IgD-negative memory B cell (primary cell): ENCODE results near the gene TSPAN31. TPM values are rescaled to one million over a fixed set of nuclear protein-coding genes. Genes with fewer than 3 reads are reported as not detected.
"Not testable (repeated sequence)": the region's sequence is repeated elsewhere in the genome, so short reads cannot be mapped to it uniquely, and the experiment has no call there.

Experiments
- H3K27ac Mint-ChIP-seq, 3 donors: one replicate each; pipeline ENCODE4 v1.8.0; 2020 to 2022; ENCODE audit warnings: mild to moderate bottlenecking in 3 of 3, mixed read lengths in 3 of 3, moderate library complexity in 1 of 3
- H3K27me3 Mint-ChIP-seq: one replicate; pipeline ENCODE4 v1.8.0; 2021; ENCODE audit warnings: mixed read lengths
- H3K36me3 Mint-ChIP-seq: one replicate; pipeline ENCODE4 v1.8.0; 2020; ENCODE audit warnings: mild to moderate bottlenecking, mixed read lengths
- H3K4me1 Mint-ChIP-seq, 3 donors: one replicate each; pipeline ENCODE4 v1.8.0; 2020 to 2022; ENCODE audit warnings: mixed read lengths in 3 of 3, mild to moderate bottlenecking in 1 of 3
- H3K4me3 Mint-ChIP-seq, 4 donors: one replicate each; pipeline ENCODE4 v1.8.0; 2020 to 2022; ENCODE audit warnings: mild to moderate bottlenecking in 4 of 4, mixed read lengths in 4 of 4, moderate library complexity in 3 of 4
- H3K9me3 Mint-ChIP-seq, 3 donors: one replicate each; pipeline ENCODE4 v1.8.0; 2020 to 2021; ENCODE audit warnings: mixed read lengths in 3 of 3, mild to moderate bottlenecking in 1 of 3
- polyA plus RNA-seq: library from polyadenylated mRNA; unstranded; fragments of 300-500 nt; fragmentation: Illumina TruSeq; gene quantifications from one replicate; pipeline ENCODE4 v1.2.3, GENCODE V29; 2021

The TSPAN31 gene
- polyA plus RNA-seq, 1 donor from 2014 or later = 52.8 TPM

- peak overlapping the region; percentile 94 to 97 (median 96) for H3K27ac Mint-ChIP-seq
- peaks cover 7% of the 10 kb centered on the region for H3K36me3 Mint-ChIP-seq
- H3K4me1 Mint-ChIP-seq = peaks cover 12 to 19% (median 14%) of the 10 kb centered on the region in 3 donors
- H3K27me3 Mint-ChIP-seq = peaks cover 8% of the 10 kb centered on the region
- H3K4me3 Mint-ChIP-seq = peak overlapping the region; percentile 97 to 100 (median 99)
- H3K9me3 Mint-ChIP-seq = no peaks in the 10 kb centered on the region
Measured at GRCh38 chr12:57771236-57771872, 26.5 kb downstream of the TSPAN31 start.

GRCh38 chr12:57771873-57772428, 27.1 kb downstream of the TSPAN31 start, which contains the start of gene METTL1:
Gene METTL1, minus strand, starts transcription at chr12:57772105. Its CDS starts 22 bp downstream, at chr12:57772083.
- Mint-ChIP-seq H3K27ac (peak within 1 kb of the TSS; percentile 94 to 97 (median 96)), H3K36me3 (peaks cover 7% of the 10 kb centered on the region), H3K4me1 (peaks cover 7 to 15% (median 10%) of the 10 kb centered on the region in 3 donors), H3K4me3 (peak within 1 kb of the TSS; percentile 97 to 100 (median 99)), H3K27me3 (peaks cover 3% of the 10 kb centered on the region), H3K9me3 (no peaks in the 10 kb centered on the region)

- Mint-ChIP-seq H3K27me3 (peaks cover 3% of the 10 kb centered on the region), H3K27ac (peak within 1 kb of the TSS; percentile 94 to 97 (median 96)), H3K4me3 (peak within 1 kb of the TSS; percentile 97 to 100 (median 99)), H3K36me3 (peaks cover 7% of the 10 kb centered on the region), H3K9me3 (no peaks in the 10 kb centered on the region), H3K4me1 (peaks cover 7 to 15% (median 10%) of the 10 kb centered on the region in 3 donors)
Measured at GRCh38 chr12:57772429-57773322, 27.8 kb downstream of the TSPAN31 start, which contains the start of gene EEF1AKMT3. Gene EEF1AKMT3, plus strand, starts transcription at chr12:57772614. Its CDS starts 111 bp downstream, at chr12:57772725.

- H3K4me1 Mint-ChIP-seq = peaks cover 7 to 15% (median 10%) of the 10 kb centered on the region in 3 donors
- not testable (repeated sequence) for H3K36me3 Mint-ChIP-seq, H3K9me3 Mint-ChIP-seq, H3K27me3 Mint-ChIP-seq, H3K27ac Mint-ChIP-seq
- H3K4me3 Mint-ChIP-seq = peak overlapping the region in 1 of 4 donors; percentile 70
Measured at GRCh38 chr12:57774634-57775033, 29.8 kb downstream of the TSPAN31 start.

GRCh38 chr12:57775044-57775443, 30.2 kb downstream of the TSPAN31 start:
- Mint-ChIP-seq H3K4me3 (peak overlapping the region in 1 of 4 donors; percentile 67), H3K9me3 (no peaks in the 10 kb centered on the region)

GRCh38 chr12:57775563-57776246, 30.9 kb downstream of the TSPAN31 start:
- no peaks in the 10 kb centered on the region for H3K9me3 Mint-ChIP-seq
- peaks cover 6% of the 10 kb centered on the region for H3K36me3 Mint-ChIP-seq
- peak overlapping the region in 3 of 4 donors; percentile 23 to 67 (median 25) for H3K4me3 Mint-ChIP-seq
- peaks cover 3% of the 10 kb centered on the region for H3K27me3 Mint-ChIP-seq
- peak overlapping the region in 2 of 3 donors; percentile 31 to 54 for H3K27ac Mint-ChIP-seq
- peaks cover 7 to 15% (median 10%) of the 10 kb centered on the region in 3 donors for H3K4me1 Mint-ChIP-seq

More at GRCh38 chr12:57775044-57775443, 30.2 kb downstream of the TSPAN31 start:
- peaks cover 7 to 15% (median 10%) of the 10 kb centered on the region in 3 donors for H3K4me1 Mint-ChIP-seq
- peaks cover 6% of the 10 kb centered on the region for H3K36me3 Mint-ChIP-seq
- H3K27me3 Mint-ChIP-seq = peaks cover 3% of the 10 kb centered on the region
- H3K27ac Mint-ChIP-seq = peak overlapping the region in 1 of 3 donors; percentile 31

- peak overlapping the region in 2 of 4 donors; percentile 29 to 67 for H3K4me3 Mint-ChIP-seq
- H3K4me1 Mint-ChIP-seq = peaks cover 7 to 13% (median 9%) of the 10 kb centered on the region in 3 donors
- H3K27me3 Mint-ChIP-seq = peaks cover 3% of the 10 kb centered on the region
- H3K27ac Mint-ChIP-seq = peak overlapping the region in 1 of 3 donors; percentile 54
- H3K36me3 Mint-ChIP-seq = peaks cover 6% of the 10 kb centered on the region
- no peaks in the 10 kb centered on the region for H3K9me3 Mint-ChIP-seq
Measured at GRCh38 chr12:57776247-57776587, 31.4 kb downstream of the TSPAN31 start.

- peaks cover 2 to 11% (median 7%) of the 10 kb centered on the region in 3 donors for H3K4me1 Mint-ChIP-seq
- H3K27ac Mint-ChIP-seq = no peak overlapping the region
- H3K27me3 Mint-ChIP-seq = no peaks in the 10 kb centered on the region
- H3K4me3 Mint-ChIP-seq = peak overlapping the region in 1 of 4 donors; percentile 74
- no peaks in the 10 kb centered on the region for H3K9me3 Mint-ChIP-seq
- peaks cover 6% of the 10 kb centered on the region for H3K36me3 Mint-ChIP-seq
Measured at GRCh38 chr12:57777367-57777766, 32.5 kb downstream of the TSPAN31 start.

- H3K9me3 Mint-ChIP-seq = no peaks in the 10 kb centered on the region
- H3K4me3 Mint-ChIP-seq = no peak overlapping the region
- H3K4me1 Mint-ChIP-seq = peaks cover 7 to 14% (median 7%) of the 10 kb centered on the region in 3 donors
- H3K36me3 Mint-ChIP-seq = peaks cover 6% of the 10 kb centered on the region
- no peaks in the 10 kb centered on the region for H3K27me3 Mint-ChIP-seq
- H3K27ac Mint-ChIP-seq = no peak overlapping the region
Measured at GRCh38 chr12:57777911-57778310, 33.1 kb downstream of the TSPAN31 start.

GRCh38 chr12:57779736-57780135, 34.9 kb downstream of the TSPAN31 start:
- H3K27me3 Mint-ChIP-seq = no peaks in the 10 kb centered on the region
- peaks cover 11 to 20% (median 14%) of the 10 kb centered on the region in 3 donors for H3K4me1 Mint-ChIP-seq
- no peaks in the 10 kb centered on the region for H3K9me3 Mint-ChIP-seq
- peaks cover 4% of the 10 kb centered on the region for H3K36me3 Mint-ChIP-seq
- H3K27ac Mint-ChIP-seq = peak overlapping the region; percentile 21 to 59 (median 28)
- H3K4me3 Mint-ChIP-seq = peak overlapping the region in 1 of 4 donors; percentile 9

- no peaks in the 10 kb centered on the region for H3K27me3 Mint-ChIP-seq
- H3K27ac Mint-ChIP-seq = peak overlapping the region in 2 of 3 donors; percentile 21 to 22
- no peaks in the 10 kb centered on the region for H3K9me3 Mint-ChIP-seq
- H3K4me3 Mint-ChIP-seq = no peak overlapping the region
- H3K36me3 Mint-ChIP-seq = peaks cover 4% of the 10 kb centered on the region
- H3K4me1 Mint-ChIP-seq = peaks cover 11 to 20% (median 14%) of the 10 kb centered on the region in 3 donors
Measured at GRCh38 chr12:57780284-57780897, 35.6 kb downstream of the TSPAN31 start.

GRCh38 chr12:57781244-57781643, 36.4 kb downstream of the TSPAN31 start:
- peak overlapping the region in 2 of 4 donors; percentile 18 to 96 for H3K4me3 Mint-ChIP-seq
- H3K27me3 Mint-ChIP-seq = no peaks in the 10 kb centered on the region
- H3K36me3 Mint-ChIP-seq = peaks cover 2% of the 10 kb centered on the region
- peaks cover 11 to 20% (median 11%) of the 10 kb centered on the region in 3 donors for H3K4me1 Mint-ChIP-seq
- H3K9me3 Mint-ChIP-seq = no peaks in the 10 kb centered on the region
- H3K27ac Mint-ChIP-seq = peak overlapping the region in 1 of 3 donors; percentile 93

- H3K36me3 Mint-ChIP-seq = peaks cover 3% of the 10 kb centered on the region
- no peaks in the 10 kb centered on the region for H3K9me3 Mint-ChIP-seq
- H3K27me3 Mint-ChIP-seq = no peaks in the 10 kb centered on the region
- H3K4me1 Mint-ChIP-seq = peaks cover 11 to 20% (median 11%) of the 10 kb centered on the region in 3 donors
- peak overlapping the region in 2 of 3 donors; percentile 93 to 99 for H3K27ac Mint-ChIP-seq
- peak overlapping the region in 3 of 4 donors; percentile 10 to 96 (median 59) for H3K4me3 Mint-ChIP-seq
Measured at GRCh38 chr12:57781801-57782200, 37.0 kb downstream of the TSPAN31 start.

- H3K4me1 Mint-ChIP-seq = peaks cover 11 to 20% (median 11%) of the 10 kb centered on the region in 3 donors
Measured at GRCh38 chr12:57782243-57782607, 37.4 kb downstream of the TSPAN31 start.

More at GRCh38 chr12:57782243-57782607, 37.4 kb downstream of the TSPAN31 start:
- no peaks in the 10 kb centered on the region for H3K27me3 Mint-ChIP-seq
- peak overlapping the region; percentile 96 to 100 (median 100) for H3K4me3 Mint-ChIP-seq
- H3K9me3 Mint-ChIP-seq = no peaks in the 10 kb centered on the region
- H3K27ac Mint-ChIP-seq = peak overlapping the region; percentile 93 to 99 (median 96)
- H3K36me3 Mint-ChIP-seq = peaks cover 3% of the 10 kb centered on the region
